Fibroblast of mammary gland (primary cell): Measurements from ENCODE around the gene DIAPH1.

Experiments used
- DNase-seq: peaks from one replicate; pipeline ENCODE4 v3.0.0-alpha.2; 2010; ENCODE audit warnings: low read depth
- H3K4me3 ChIP-seq: 2 replicates; pipeline ENCODE4 v1.5.1; 2011; ENCODE audit warnings: low read depth, mild to moderate bottlenecking, low read length, moderate library complexity; ENCODE audit not compliant: control insufficient read depth
- CTCF ChIP-seq: conservative IDR thresholded peaks from 2 replicates; pipeline ENCODE4 v1.5.1; 2011; ENCODE audit warnings: low read depth, low read length, inconsistent platforms; ENCODE audit not compliant: control insufficient read depth, insufficient read depth

The DIAPH1 gene

GRCh38 chr5:141533897-141534296 is 84.9 kb downstream of the DIAPH1 start:
- TF ChIP-seq CTCF, result no peak
- no peak overlapping the region for H3K4me3 ChIP-seq
- DNase-seq, result no peak

- no peak for TF ChIP-seq CTCF
- peak; percentile 28 for DNase-seq
- H3K4me3 ChIP-seq, result no peak overlapping the region
Measured at GRCh38 chr5:141532726-141533125, 86.1 kb downstream of the DIAPH1 start.

- no peak for TF ChIP-seq CTCF
- no peak for DNase-seq
- no peak overlapping the region for H3K4me3 ChIP-seq
Measured at GRCh38 chr5:141529873-141530272, 88.9 kb downstream of the DIAPH1 start.

GRCh38 chr5:141529002-141529401 is 89.8 kb downstream of the DIAPH1 start:
- no peak for TF ChIP-seq CTCF
- peak; percentile 82 for DNase-seq
- H3K4me3 ChIP-seq, result no peak overlapping the region

GRCh38 chr5:141528291-141528984 is 90.4 kb downstream of the DIAPH1 start:
- DNase-seq, result peak; percentile 79
- TF ChIP-seq CTCF, result no peak
- H3K4me3 ChIP-seq, result no peak overlapping the region

GRCh38 chr5:141527426-141527825 is 91.4 kb downstream of the DIAPH1 start:
- DNase-seq, result no peak
- TF ChIP-seq CTCF, result no peak
- no peak overlapping the region for H3K4me3 ChIP-seq

- no peak overlapping the region for H3K4me3 ChIP-seq
- DNase-seq, result peak; percentile 40
- no peak for TF ChIP-seq CTCF
Measured at GRCh38 chr5:141525653-141526052, 93.1 kb downstream of the DIAPH1 start.
